Measurements from ENCODE around the gene SPDEF. TPM values are rescaled to one million over a fixed set of nuclear protein-coding genes. Genes with fewer than 3 reads are reported as not detected.

The SPDEF gene
- polyA plus RNA-seq, 1 donor (not counting 4 experiments of a cell fraction or from before 2014, with no cell fraction given) = 0.03 TPM

DNA sequence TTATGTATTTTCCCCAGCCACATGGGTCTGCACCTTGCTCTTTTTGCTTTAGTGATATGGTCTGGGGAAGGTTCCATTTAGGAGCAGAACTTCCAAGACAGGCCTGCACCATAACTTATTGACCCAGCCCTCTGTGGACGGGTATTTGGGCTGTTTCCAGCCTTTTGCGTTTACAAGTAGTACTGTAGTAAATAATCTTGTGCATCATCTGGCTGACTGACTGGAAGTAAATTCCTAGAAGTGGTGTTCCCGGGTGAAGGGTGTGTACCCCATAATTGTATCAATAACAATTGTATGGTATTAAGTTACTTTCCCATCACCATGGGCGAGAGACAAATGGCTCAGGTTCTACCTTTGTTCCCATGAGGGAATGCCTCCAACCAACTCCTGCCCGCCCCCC, 31.6 kb downstream of the SPDEF start:
- no peak for TF ChIP-seq CTCF (optimal IDR thresholded peaks at IDR 0.05 in 1 of 3, IDR thresholded peaks at IDR 0.05 in 1 of 3, conservative IDR thresholded peaks at IDR 0.05 in 1 of 3; ENCODE audit: extremely low read depth in 1 of 3, insufficient read depth in 2 of 3, low read length in 3 of 3)
- no peak for TF ChIP-seq EZH2 (IDR thresholded peaks at IDR 0.05; ENCODE audit: low read length)
- Histone ChIP-seq H3K9ac (ENCODE audit: control insufficient read depth, extremely low read depth, insufficient read depth, low read length) (no peak overlapping the region), H3K4me2 (ENCODE audit: control insufficient read depth, extremely low read depth, insufficient read depth, low read depth, low read length) (no peak overlapping the region), H3K36me3 (ENCODE audit: control insufficient read depth in 2 of 2, extremely low read depth in 1 of 2, insufficient read depth in 2 of 2, low read length in 2 of 2) (no peaks in the 10 kb centered on the region), H2AFZ (ENCODE audit: control insufficient read depth, low read length) (no peak overlapping the region), H3K4me3 (ENCODE audit: control insufficient read depth in 2 of 3, extremely low read depth in 1 of 3, insufficient read depth in 2 of 3, low read depth in 1 of 3, low read length in 3 of 3) (no peak overlapping the region), H4K20me1 (ENCODE audit: control insufficient read depth, extremely low read depth, insufficient read depth, low read length) (no peaks in the 10 kb centered on the region), H3K27ac (ENCODE audit: control insufficient read depth, insufficient read depth, low read length) (no peak overlapping the region), H3K9me1 (ENCODE audit: control insufficient read depth, extremely low read depth, insufficient read depth, low read length) (no peaks in the 10 kb centered on the region), H3K79me2 (ENCODE audit: control insufficient read depth, insufficient read depth, low read length) (no peaks in the 10 kb centered on the region), H3K27me3 (ENCODE audit: control insufficient read depth, extremely low read depth, insufficient read depth, low read length) (no peaks in the 10 kb centered on the region), H3K4me1 (ENCODE audit: control insufficient read depth, extremely low read depth, insufficient read depth, low read length) (no peaks in the 10 kb centered on the region), H3K9me3 (ENCODE audit: control insufficient read depth, low read depth, low read length) (no peaks in the 10 kb centered on the region)
- DNase-seq (ENCODE audit: low read depth, low spot score) = no peak
- dilution Hi-C loops (cut with MboI; ENCODE audit: extremely low pct_ligation_motif_present, low sequenced_read_pairs) = no loop called here
- no peak for FAIRE-seq

GRCh38 chr6:34523441-34524206, 32.5 kb downstream of the SPDEF start:
- Histone ChIP-seq H3K27ac (ENCODE audit: control insufficient read depth, insufficient read depth, low read length) (no peak overlapping the region), H3K27me3 (ENCODE audit: control insufficient read depth, extremely low read depth, insufficient read depth, low read length) (no peaks in the 10 kb centered on the region), H3K4me3 (ENCODE audit: control insufficient read depth in 2 of 3, extremely low read depth in 1 of 3, insufficient read depth in 2 of 3, low read depth in 1 of 3, low read length in 3 of 3) (no peak overlapping the region), H3K9ac (ENCODE audit: control insufficient read depth, extremely low read depth, insufficient read depth, low read length) (no peak overlapping the region), H4K20me1 (ENCODE audit: control insufficient read depth, extremely low read depth, insufficient read depth, low read length) (no peaks in the 10 kb centered on the region), H3K9me3 (ENCODE audit: control insufficient read depth, low read depth, low read length) (no peaks in the 10 kb centered on the region), H3K36me3 (ENCODE audit: control insufficient read depth in 2 of 2, extremely low read depth in 1 of 2, insufficient read depth in 2 of 2, low read length in 2 of 2) (no peaks in the 10 kb centered on the region), H3K79me2 (ENCODE audit: control insufficient read depth, insufficient read depth, low read length) (no peaks in the 10 kb centered on the region), H3K4me1 (ENCODE audit: control insufficient read depth, extremely low read depth, insufficient read depth, low read length) (no peaks in the 10 kb centered on the region), H3K4me2 (ENCODE audit: control insufficient read depth, extremely low read depth, insufficient read depth, low read depth, low read length) (no peak overlapping the region), H3K9me1 (ENCODE audit: control insufficient read depth, extremely low read depth, insufficient read depth, low read length) (no peaks in the 10 kb centered on the region), H2AFZ (ENCODE audit: control insufficient read depth, low read length) (no peak overlapping the region)
- TF ChIP-seq EZH2 (IDR thresholded peaks at IDR 0.05; ENCODE audit: low read length) (no peak), CTCF (optimal IDR thresholded peaks at IDR 0.05 in 1 of 3, IDR thresholded peaks at IDR 0.05 in 1 of 3, conservative IDR thresholded peaks at IDR 0.05 in 1 of 3; ENCODE audit: extremely low read depth in 1 of 3, insufficient read depth in 2 of 3, low read length in 3 of 3) (no peak)
- dilution Hi-C loops (cut with MboI; ENCODE audit: extremely low pct_ligation_motif_present, low sequenced_read_pairs) = no loop called here
- DNase-seq (ENCODE audit: low read depth, low spot score) = no peak
- no peak for FAIRE-seq
